ENCODE measurements around the gene TTC6. TPM values are rescaled to one million over a fixed set of nuclear protein-coding genes. Genes with fewer than 3 reads are reported as not detected.
"Not testable (repeated sequence)": the region's sequence is repeated elsewhere in the genome, so short reads cannot be mapped to it uniquely, and the experiment has no call there.

The TTC6 gene
- total RNA-seq, 1 experiment from 2014 or later: 5.2 TPM

DNA sequence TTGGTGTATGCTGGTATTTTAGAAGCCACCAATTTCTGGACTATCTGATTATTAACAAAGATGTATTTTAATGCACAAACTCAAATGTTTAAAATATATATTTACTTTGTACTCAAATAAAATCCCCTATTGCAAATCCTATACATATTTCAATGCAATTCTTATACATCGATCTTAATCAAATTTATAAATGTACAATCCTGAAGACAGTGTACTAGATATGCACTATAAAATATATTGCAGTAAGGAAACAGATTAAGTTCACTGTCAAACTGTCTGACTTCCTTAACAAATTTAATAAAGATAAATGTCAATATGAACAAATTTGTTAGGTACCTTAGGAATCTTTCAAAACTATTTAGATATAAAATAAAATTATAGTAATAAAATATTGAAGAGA is 44.3 kb upstream of the TTC6 start:
- no peak for TF ChIP-seq EZH2 (IDR thresholded peaks at IDR 0.05; ENCODE audit: low read depth)
- TF ChIP-seq, protein P1, sequence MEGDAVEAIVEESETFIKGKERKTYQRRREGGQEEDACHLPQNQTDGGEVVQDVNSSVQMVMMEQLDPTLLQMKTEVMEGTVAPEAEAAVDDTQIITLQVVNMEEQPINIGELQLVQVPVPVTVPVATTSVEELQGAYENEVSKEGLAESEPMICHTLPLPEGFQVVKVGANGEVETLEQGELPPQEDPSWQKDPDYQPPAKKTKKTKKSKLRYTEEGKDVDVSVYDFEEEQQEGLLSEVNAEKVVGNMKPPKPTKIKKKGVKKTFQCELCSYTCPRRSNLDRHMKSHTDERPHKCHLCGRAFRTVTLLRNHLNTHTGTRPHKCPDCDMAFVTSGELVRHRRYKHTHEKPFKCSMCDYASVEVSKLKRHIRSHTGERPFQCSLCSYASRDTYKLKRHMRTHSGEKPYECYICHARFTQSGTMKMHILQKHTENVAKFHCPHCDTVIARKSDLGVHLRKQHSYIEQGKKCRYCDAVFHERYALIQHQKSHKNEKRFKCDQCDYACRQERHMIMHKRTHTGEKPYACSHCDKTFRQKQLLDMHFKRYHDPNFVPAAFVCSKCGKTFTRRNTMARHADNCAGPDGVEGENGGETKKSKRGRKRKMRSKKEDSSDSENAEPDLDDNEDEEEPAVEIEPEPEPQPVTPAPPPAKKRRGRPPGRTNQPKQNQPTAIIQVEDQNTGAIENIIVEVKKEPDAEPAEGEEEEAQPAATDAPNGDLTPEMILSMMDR (conservative IDR thresholded peaks at IDR 0.05): no peak
- no peaks in the 10 kb centered on the region for H3K9me3 ChIP-seq (ENCODE audit: insufficient read depth, low read depth)
- DNase-seq: no peak
- POLR2A ChIA-PET (ENCODE audit: unreplicated experiment): no interaction called here
- no peaks in the 10 kb centered on the region for H3K9me2 ChIP-seq (ENCODE audit: insufficient read depth)
- H3K4me1 ChIP-seq (replicated peaks; ENCODE audit: insufficient read depth): peaks cover 13% of the 10 kb centered on the region
- intact Hi-C loops (cut with micrococcal nuclease; ENCODE audit: unreplicated experiment): no loop called here
- no peaks in the 10 kb centered on the region for H3K36me3 ChIP-seq (ENCODE audit: low read depth)
- CTCF ChIA-PET: no interaction called here
- no peak overlapping the region for H3K4me3 ChIP-seq
- H3K27ac ChIP-seq: no peak overlapping the region
- 0 out of 2 replicates have a peak, but pooled peaks cover 4% of the 10 kb centered on the region for H3F3A ChIP-seq (ENCODE audit: insufficient read depth, low read depth)
- no TSS peak for BruUV-seq (replicated peaks)
- no peaks in the 10 kb centered on the region for H4K20me1 ChIP-seq (ENCODE audit: insufficient read depth)
- H2AFZ ChIP-seq: no peak overlapping the region
- H3K27me3 ChIP-seq (ENCODE audit: insufficient read depth, low read depth): no peaks in the 10 kb centered on the region
- no peak overlapping the region for H3K4me2 ChIP-seq
- H3K79me2 ChIP-seq (ENCODE audit: low read depth): no peaks in the 10 kb centered on the region

DNA sequence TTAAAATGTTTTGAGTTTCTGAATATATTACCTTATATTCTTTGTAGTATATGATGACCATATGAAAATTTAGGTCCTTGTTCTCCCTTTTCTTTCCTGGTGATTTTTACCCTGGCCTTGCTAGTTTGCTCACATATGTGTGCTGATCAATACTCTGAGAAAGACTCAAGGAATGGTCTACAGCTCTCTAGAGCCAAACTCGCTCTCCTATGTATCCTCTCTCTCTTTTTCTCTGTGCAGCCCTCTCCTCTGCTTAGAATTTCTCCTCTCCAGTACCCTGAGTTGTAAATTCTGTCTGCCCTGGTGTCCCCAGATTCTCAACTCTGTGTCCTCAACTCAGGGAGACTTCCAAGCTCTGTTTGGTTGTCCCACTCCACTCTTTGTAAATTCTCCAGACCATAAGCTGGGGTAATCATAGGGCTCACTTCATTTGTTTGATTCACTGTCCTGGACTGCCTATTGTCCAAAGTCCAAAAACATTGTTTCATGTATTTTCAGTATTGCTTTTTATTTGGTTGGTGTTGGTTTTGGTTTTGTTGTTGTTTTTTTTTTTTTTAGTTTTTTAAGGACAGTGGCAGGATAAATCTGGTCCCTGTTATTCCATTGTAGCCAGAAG is 41.4 kb upstream of the TTC6 start:
- H3K9me3 ChIP-seq (ENCODE audit: insufficient read depth, low read depth): no peaks in the 10 kb centered on the region
- H3K9me2 ChIP-seq (ENCODE audit: insufficient read depth): no peaks in the 10 kb centered on the region
- no peak overlapping the region for H3K4me2 ChIP-seq
- H3K4me3 ChIP-seq: no peak overlapping the region
- intact Hi-C loops (cut with micrococcal nuclease; ENCODE audit: unreplicated experiment): no loop called here
- no peak for TF ChIP-seq EZH2 (IDR thresholded peaks at IDR 0.05; ENCODE audit: low read depth)
- TF ChIP-seq, protein P1 (conservative IDR thresholded peaks at IDR 0.05): no peak
- no peaks in the 10 kb centered on the region for H3K79me2 ChIP-seq (ENCODE audit: low read depth)
- no peaks in the 10 kb centered on the region for H3K36me3 ChIP-seq (ENCODE audit: low read depth)
- H4K20me1 ChIP-seq (ENCODE audit: insufficient read depth): no peaks in the 10 kb centered on the region
- ChIA-PET POLR2A (ENCODE audit: unreplicated experiment) (no interaction called here), CTCF (no interaction called here)
- DNase-seq: no peak
- no TSS peak for BruUV-seq (replicated peaks)
- no peak overlapping the region for H2AFZ ChIP-seq
- no peak overlapping the region for H3K27ac ChIP-seq
- H3F3A ChIP-seq (ENCODE audit: insufficient read depth, low read depth): no peaks in the 10 kb centered on the region
- no peaks in the 10 kb centered on the region for H3K27me3 ChIP-seq (ENCODE audit: insufficient read depth, low read depth)
- no peaks in the 10 kb centered on the region for H3K4me1 ChIP-seq (replicated peaks; ENCODE audit: insufficient read depth)

DNA sequence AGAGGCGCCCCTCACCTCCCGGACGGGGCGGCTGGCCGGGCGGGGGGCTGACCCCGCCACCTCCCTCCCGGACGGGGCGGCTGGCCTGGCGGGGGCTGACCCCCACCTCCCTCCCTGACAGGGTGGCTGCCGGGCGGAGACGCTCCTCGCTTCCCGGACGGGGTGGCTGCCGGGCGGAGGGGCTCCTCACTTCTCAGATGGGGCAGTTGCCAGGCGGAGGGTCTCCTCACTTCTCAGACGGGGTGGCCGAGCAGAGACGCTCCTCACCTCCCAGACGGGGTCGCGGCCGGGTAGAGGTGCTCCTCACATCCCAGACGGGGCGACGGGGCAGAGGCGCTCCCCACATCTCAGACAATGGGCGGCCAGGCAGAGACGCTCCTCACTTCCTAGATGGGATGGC is 39.8 kb upstream of the TTC6 start:
- H3K9me2 ChIP-seq (ENCODE audit: insufficient read depth); H3K4me2 ChIP-seq; H2AFZ ChIP-seq; H3K27me3 ChIP-seq (ENCODE audit: insufficient read depth, low read depth); H4K20me1 ChIP-seq (ENCODE audit: insufficient read depth); H3K79me2 ChIP-seq (ENCODE audit: low read depth); H3K4me1 ChIP-seq (replicated peaks; ENCODE audit: insufficient read depth); H3K4me3 ChIP-seq; POLR2A ChIA-PET (ENCODE audit: unreplicated experiment); H3K27ac ChIP-seq; H3F3A ChIP-seq (ENCODE audit: insufficient read depth, low read depth); intact Hi-C loops (cut with micrococcal nuclease; ENCODE audit: unreplicated experiment); H3K9me3 ChIP-seq (ENCODE audit: insufficient read depth, low read depth); CTCF ChIA-PET; H3K36me3 ChIP-seq (ENCODE audit: low read depth); DNase-seq; BruUV-seq (replicated peaks): not testable (repeated sequence)

DNA sequence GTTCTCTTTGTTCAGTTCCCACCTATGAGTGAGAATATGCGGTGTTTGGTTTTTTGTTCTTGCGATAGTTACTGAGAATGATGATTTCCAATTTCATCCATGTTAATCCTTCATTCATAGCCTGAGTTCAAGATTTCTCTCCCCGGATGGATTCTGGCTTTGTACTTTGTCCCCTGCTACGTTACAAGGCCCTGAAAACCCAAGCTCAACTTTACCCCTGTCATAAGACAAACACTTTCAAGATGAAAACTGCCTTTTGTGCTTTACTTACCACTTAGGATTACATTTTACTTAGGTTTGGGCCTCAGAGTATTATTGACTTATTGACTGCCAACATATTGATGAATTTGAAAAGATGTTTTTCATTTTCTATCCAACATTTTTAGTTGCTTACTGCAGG is 36.7 kb upstream of the TTC6 start:
- BruUV-seq (replicated peaks): no TSS peak

More for the DNA sequence above, 36.7 kb upstream of the TTC6 start:
- Histone ChIP-seq H3K9me3 (ENCODE audit: insufficient read depth, low read depth) (no peaks in the 10 kb centered on the region), H4K20me1 (ENCODE audit: insufficient read depth) (no peaks in the 10 kb centered on the region), H3K4me2 (no peak overlapping the region), H3F3A (ENCODE audit: insufficient read depth, low read depth) (no peaks in the 10 kb centered on the region), H3K79me2 (ENCODE audit: low read depth) (no peaks in the 10 kb centered on the region), H3K4me3 (no peak overlapping the region), H2AFZ (no peak overlapping the region), H3K27ac (no peak overlapping the region), H3K4me1 (replicated peaks; ENCODE audit: insufficient read depth) (no peaks in the 10 kb centered on the region), H3K9me2 (ENCODE audit: insufficient read depth) (no peaks in the 10 kb centered on the region), H3K27me3 (ENCODE audit: insufficient read depth, low read depth) (no peaks in the 10 kb centered on the region), H3K36me3 (ENCODE audit: low read depth) (0 out of 2 replicates have a peak, but pooled peaks cover 9% of the 10 kb centered on the region)
- no peak for TF ChIP-seq EZH2 (IDR thresholded peaks at IDR 0.05; ENCODE audit: low read depth)
- TF ChIP-seq, protein P1 (conservative IDR thresholded peaks at IDR 0.05): no peak
- intact Hi-C loops (cut with micrococcal nuclease; ENCODE audit: unreplicated experiment): no loop called here
- POLR2A ChIA-PET (ENCODE audit: unreplicated experiment): no interaction called here
- CTCF ChIA-PET: interaction anchor here (0.6 kb wide), 1 partner anchor 14 kb away, joined by 3 read pairs; no protein-coding TSS in a partner anchor
- DNase-seq: no peak

All from PC-9 (cell line).